Colonic mucosa (tissue), 4 donors: ENCODE data around the gene CRMP1. TPM values are rescaled to one million over a fixed set of nuclear protein-coding genes. Genes with fewer than 3 reads are reported as not detected.

Source experiments
- DNase-seq: peaks from one replicate; pipeline ENCODE4 v3.0.0-alpha.2; 2020
- H3K27ac ChIP-seq: fragments of 200-600 bp; one replicate; pipeline ENCODE4 v1.8.0; 2021
- H3K27me3 ChIP-seq: fragments of 200-600 bp; one replicate; pipeline ENCODE4 v1.8.0; 2021
- H3K36me3 ChIP-seq: fragments of 200-600 bp; one replicate; pipeline ENCODE4 v1.8.0; 2021
- H3K4me1 ChIP-seq: fragments of 200-600 bp; one replicate; pipeline ENCODE4 v1.8.0; 2021; ENCODE audit warnings: mild to moderate bottlenecking
- H3K4me3 ChIP-seq: fragments of 200-600 bp; one replicate; pipeline ENCODE4 v1.8.0; 2021
- H3K9ac ChIP-seq, 2 donors: one replicate each; pipeline ENCODE4 v1.7.0; 2013; ENCODE audit warnings: control low read depth in 2 of 2, low read depth in 2 of 2, low read length in 2 of 2
- H3K9me3 ChIP-seq: fragments of 200-600 bp; one replicate; pipeline ENCODE4 v1.8.0; 2021
- CTCF ChIP-seq: fragments of 200-600 bp; IDR thresholded peaks from one replicate; pipeline ENCODE4 v1.8.0; 2022; ENCODE audit warnings: antibody characterized with exemption, mild to moderate bottlenecking
- intact Hi-C: fragments of 100-400 bp; cut with DNase I; formaldehyde crosslinking; loops from one replicate; pipeline ENCODE4 v1.14.1; 2022
- total RNA-seq, 2 donors: library from RNA; stranded (reverse); fragmentation: NEBNext Ultra II Directional in 1 of 2; extraction: Animal tissue kit (Norgen Biotek cat#: 25700) in 1 of 2; gene quantifications; one replicate each; pipeline ENCODE4 v1.2.1, GENCODE V29; 2021
- donor health status: healthy.
- donor health status: DM: no; HTN: no; CAD: no.
- donor health status: DM: no; HTN: no; CAD: no.

CRMP1 gene
- total RNA-seq, 2 donors from 2014 or later, result 0.49 to 1.2 TPM

DNA sequence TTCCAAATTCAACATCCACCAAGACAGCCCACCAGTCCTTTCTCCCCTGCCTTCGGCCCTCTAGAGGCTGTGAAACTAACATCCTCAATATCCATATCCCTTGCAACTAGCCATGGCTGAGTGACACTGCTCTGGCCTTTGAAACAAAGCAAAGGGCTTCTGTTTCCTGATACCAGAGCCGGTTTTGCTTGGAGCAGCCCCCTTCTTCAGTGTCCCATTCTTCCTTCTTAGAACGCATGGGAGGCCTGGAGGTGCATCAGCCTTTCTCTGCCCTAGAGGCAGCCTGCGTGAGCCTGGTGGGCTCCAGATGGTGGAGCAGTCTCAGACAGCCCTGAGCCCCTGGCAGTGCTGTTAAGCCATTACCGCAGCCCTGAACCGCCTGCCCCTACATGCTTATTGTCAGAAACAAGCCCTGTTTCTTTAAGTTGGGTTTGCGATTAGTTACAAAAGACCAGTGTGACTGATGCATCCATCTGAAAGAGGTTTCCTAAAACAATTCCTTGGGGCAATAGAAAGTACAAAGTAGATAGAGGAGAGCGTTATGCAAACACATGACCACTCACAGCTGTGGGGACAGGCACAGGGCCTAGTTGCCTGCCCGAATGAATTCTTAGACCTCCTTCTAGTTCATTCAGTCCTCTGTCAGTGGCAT, 107.8 kb downstream of the CRMP1 start:
- Histone ChIP-seq H3K27ac (no peak overlapping the region), H3K36me3 (no peaks in the 10 kb centered on the region), H3K4me1 (no peaks in the 10 kb centered on the region), H3K4me3 (no peak overlapping the region), H3K27me3 (no peaks in the 10 kb centered on the region), H3K9ac (no peak overlapping the region), H3K9me3 (no peaks in the 10 kb centered on the region)
- DNase-seq, result no peak
- TF ChIP-seq CTCF, result no peak
- intact Hi-C loops, result no loop called here

- H3K4me3 ChIP-seq, result no peak overlapping the region
- H3K9me3 ChIP-seq, result no peaks in the 10 kb centered on the region
- H3K36me3 ChIP-seq, result no peaks in the 10 kb centered on the region
- TF ChIP-seq CTCF, result no peak
- no peak for DNase-seq
- H3K27me3 ChIP-seq, result no peaks in the 10 kb centered on the region
- H3K9ac ChIP-seq, result no peak overlapping the region
- no peaks in the 10 kb centered on the region for H3K4me1 ChIP-seq
- intact Hi-C loops, result no loop called here
- H3K27ac ChIP-seq, result no peak overlapping the region
Observed at GRCh38 chr4:5784021-5784420, 108.9 kb downstream of the CRMP1 start.

- DNase-seq, result no peak
- H3K27me3 ChIP-seq, result no peaks in the 10 kb centered on the region
- no peak overlapping the region for H3K4me3 ChIP-seq
- no peaks in the 10 kb centered on the region for H3K4me1 ChIP-seq
- no peaks in the 10 kb centered on the region for H3K9me3 ChIP-seq
- H3K9ac ChIP-seq, result no peak overlapping the region
- H3K27ac ChIP-seq, result no peak overlapping the region
- TF ChIP-seq CTCF, result no peak
- intact Hi-C loops, result no loop called here
- H3K36me3 ChIP-seq, result no peaks in the 10 kb centered on the region
Observed at GRCh38 chr4:5783486-5783885, 109.4 kb downstream of the CRMP1 start.

DNA sequence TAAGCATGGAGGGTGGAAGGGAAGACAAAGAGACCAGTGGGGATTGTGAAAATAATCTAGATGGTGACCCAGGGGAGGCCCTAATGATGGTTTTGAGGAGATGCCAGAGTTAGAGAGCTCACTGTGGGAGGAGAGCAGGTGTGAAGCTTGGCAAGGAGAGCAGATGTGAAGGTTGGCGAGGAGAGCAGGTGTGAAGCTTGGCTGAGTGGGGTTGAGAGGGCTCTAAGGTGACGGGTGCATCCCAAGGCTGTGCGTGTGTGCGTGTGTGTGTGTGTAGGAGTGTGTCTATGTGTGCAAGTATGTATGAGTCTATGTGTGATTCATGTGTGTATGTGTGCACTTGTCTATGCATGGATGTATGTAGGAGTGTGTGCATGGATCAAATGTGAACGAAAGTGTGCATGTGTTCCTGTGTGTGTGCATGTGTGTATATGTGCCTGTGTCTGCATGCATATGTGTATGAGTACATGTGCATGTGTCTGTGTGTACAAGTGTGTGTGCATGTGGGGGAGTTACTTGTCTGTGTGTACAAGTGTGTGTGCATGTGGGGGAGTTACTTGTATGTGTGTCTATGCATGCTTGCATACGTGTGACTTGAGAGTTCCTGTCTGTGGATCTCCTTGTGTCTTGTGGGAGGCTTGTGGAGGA, 109.9 kb downstream of the CRMP1 start:
- no peaks in the 10 kb centered on the region for H3K9me3 ChIP-seq
- no peak overlapping the region for H3K27ac ChIP-seq
- H3K4me1 ChIP-seq, result no peaks in the 10 kb centered on the region
- no peak for DNase-seq
- no peak for TF ChIP-seq CTCF
- H3K27me3 ChIP-seq, result no peaks in the 10 kb centered on the region
- no peak overlapping the region for H3K9ac ChIP-seq
- intact Hi-C loops, result no loop called here
- no peaks in the 10 kb centered on the region for H3K36me3 ChIP-seq
- H3K4me3 ChIP-seq, result no peak overlapping the region

- intact Hi-C loops, result no loop called here
- Histone ChIP-seq H3K4me3 (no peak overlapping the region), H3K9ac (no peak overlapping the region), H3K9me3 (no peaks in the 10 kb centered on the region), H3K27ac (no peak overlapping the region), H3K4me1 (no peaks in the 10 kb centered on the region), H3K36me3 (no peaks in the 10 kb centered on the region), H3K27me3 (no peaks in the 10 kb centered on the region)
- no peak for TF ChIP-seq CTCF
- no peak for DNase-seq
Observed at GRCh38 chr4:5781691-5782090, 111.2 kb downstream of the CRMP1 start.
